ENCODE results near the gene CD164L2.

Gene CD164L2

DNA sequence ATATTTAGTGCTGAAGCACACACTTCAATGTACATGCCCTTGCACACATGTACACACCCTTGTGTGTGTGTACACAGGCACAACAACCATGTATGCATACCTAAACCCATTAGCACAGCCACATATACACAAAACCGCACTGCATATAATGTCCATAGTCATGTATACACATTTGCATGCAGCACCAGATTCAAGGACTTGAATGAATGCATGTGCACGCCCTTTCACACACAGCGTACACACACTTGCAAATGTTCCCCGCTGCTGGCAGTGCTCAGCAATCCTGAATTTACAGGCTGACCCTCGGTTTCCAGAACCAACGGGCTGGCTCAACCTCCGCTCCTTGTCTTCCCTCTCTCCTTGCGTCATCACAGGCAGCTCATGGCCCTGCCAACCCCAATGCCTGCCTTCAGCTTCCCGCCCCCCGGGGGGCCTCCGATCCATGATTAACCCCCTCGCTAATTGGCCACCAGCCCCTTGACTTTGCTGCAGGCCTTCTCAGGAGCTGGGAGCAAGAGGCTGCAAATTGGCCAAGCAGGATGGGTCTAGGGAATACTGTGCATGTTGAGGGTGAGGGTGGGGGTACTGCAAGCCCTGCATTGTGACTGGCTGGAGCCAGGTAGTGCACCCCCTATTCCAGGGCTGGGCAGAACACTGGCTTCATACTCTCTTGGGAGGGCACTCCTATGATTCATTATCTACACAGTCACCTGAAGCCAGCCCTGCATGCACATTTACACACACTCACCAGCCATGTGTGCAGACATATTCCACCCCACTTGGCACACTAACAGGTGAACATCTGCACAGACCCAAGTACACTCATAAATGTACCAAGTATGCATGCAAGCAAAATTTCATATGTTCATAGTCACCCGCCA is 17.2 kb upstream of the CD164L2 start:
- in situ Hi-C loops (cut with HindIII; ENCODE audit: low pct_unique_long_range_greater_than_20kb, low sequenced_read_pairs) = no loop called here
- no peak for TF ChIP-seq JUND (IDR thresholded peaks at IDR 0.05; ENCODE audit: low read depth)

DNA sequence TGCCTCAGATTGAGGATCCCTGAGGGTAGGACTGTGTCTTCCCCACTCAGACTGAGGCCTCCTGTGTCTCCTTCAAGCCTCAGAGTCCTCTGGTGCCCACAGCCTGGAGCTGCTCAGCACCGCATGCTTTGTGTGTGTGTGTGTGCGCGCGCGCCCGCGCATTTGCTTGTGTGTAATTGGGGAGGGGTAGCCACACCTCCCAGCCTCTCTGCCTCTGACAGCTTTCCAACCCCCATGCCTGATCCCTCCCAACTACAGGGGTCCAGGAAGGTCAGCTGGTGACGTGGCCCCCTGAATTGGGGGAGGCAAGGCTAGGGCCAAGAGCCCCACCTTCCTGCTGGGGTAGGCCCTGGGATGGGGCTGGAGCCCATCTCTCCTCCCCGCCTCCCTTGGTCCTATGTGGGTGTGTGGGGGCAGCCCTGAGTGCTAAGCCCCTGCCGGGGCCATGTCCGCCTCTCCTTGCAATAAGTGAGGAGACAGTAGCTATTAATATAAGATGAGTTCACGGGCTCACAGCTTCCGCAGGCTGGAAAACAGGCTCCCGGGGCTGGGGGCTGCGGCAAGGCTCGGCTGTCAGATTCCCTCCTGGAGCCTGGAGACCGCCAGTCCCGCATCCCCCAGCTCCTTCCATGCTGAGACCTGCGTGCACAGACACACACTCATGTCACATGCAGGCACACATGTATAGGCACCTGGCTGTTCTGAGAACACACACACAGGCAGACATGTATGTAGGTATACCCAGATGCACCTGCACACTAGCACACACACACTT is 16.3 kb upstream of the CD164L2 start:
- no peak for TF ChIP-seq JUND (IDR thresholded peaks at IDR 0.05; ENCODE audit: low read depth)
- DNase-seq (ENCODE audit: low read depth in 1 of 2, low spot score in 1 of 2) = no peak
- in situ Hi-C loops (cut with HindIII; ENCODE audit: low pct_unique_long_range_greater_than_20kb, low sequenced_read_pairs) = no loop called here

More for the DNA sequence above, 17.2 kb upstream of the CD164L2 start:
- DNase-seq (ENCODE audit: low read depth in 1 of 2, low spot score in 1 of 2) = no peak

DNA sequence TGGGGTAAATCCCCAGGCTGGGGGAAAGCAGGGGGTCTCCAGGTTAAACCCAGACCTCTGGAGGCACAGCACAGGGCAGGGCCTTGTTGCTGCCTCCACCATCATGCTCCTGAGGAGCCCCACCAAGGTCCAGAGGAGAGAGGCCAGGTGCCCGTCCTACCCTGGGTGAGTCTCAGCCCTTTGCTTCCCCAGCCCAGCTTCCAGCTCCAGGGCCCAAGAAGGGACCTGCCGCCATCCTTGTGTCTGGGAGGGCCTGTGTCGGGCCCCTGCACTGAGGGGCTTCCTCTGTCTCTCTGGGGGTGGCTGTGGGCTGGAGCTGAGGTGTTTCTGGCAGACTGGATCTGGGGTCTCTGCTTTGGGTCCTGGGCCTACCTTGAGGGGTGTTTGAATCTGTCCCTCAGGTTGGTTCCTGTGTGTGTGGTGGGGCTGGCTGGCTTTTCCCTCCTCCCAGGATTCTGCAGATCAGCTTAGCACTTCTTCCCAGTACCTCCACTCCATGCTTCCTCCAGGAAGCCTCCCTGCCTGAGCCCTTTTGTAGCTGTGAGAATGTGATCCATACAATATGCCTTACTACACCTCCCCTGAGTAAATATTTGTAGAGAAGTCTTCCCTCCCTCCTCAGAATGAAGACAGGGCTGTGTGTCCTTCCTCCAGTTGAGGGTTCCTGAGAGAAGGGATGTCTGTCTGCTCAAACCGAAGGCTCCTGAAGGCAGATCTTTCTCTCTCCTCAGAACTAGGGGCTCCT is 15.4 kb upstream of the CD164L2 start:
- in situ Hi-C loops (cut with HindIII; ENCODE audit: low pct_unique_long_range_greater_than_20kb, low sequenced_read_pairs) = no loop called here
- TF ChIP-seq JUND (IDR thresholded peaks at IDR 0.05; ENCODE audit: low read depth) = no peak
- peak in 1 of 2 experiments; percentile 52 for DNase-seq (ENCODE audit: low read depth in 1 of 2, low spot score in 1 of 2)

DNA sequence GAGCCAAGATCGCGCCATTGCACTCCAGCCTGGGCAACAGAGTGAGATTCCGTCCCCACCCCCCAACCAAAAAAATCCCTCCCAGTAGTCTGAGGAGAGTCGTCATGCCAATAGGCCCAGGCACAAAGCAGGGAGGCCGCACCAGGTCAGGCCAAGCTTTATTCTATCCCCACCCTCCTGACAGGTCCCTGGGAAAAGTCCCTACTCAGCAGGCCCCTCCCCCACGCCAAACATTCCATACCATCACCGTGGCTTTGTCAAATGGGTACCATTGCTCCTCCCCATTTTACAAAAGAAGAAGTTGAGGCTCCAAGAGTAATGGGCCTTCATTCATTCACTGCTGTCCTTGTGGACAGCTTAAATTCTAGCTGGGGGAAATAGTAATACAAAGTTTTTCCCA is 14.6 kb upstream of the CD164L2 start:
- TF ChIP-seq JUND (IDR thresholded peaks at IDR 0.05; ENCODE audit: low read depth) = no peak
- no peak for DNase-seq (ENCODE audit: low read depth in 1 of 2, low spot score in 1 of 2)
- in situ Hi-C loops (cut with HindIII; ENCODE audit: low pct_unique_long_range_greater_than_20kb, low sequenced_read_pairs) = no loop called here

DNA sequence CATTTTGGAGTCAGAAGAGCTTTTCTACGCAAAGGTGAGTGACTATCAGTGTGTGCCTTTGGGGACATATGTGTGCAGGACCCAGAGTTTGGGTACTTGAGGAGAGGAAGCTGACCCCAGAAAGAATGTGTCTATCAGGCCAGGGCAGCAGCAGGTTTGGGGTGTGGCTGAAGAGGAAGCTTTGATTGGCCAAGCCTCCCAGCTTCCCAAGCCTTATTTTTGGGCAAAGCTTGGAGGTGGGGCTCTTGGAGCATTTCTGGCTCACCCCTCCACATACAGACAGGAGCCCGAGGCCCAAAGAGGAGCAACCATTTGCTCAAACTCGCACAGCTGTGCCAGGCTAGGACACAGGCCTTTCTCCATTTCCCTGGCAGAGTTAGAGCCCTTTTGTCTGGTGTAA is 14.0 kb upstream of the CD164L2 start:
- TF ChIP-seq JUND (IDR thresholded peaks at IDR 0.05; ENCODE audit: low read depth) = no peak
- in situ Hi-C loops (cut with HindIII; ENCODE audit: low pct_unique_long_range_greater_than_20kb, low sequenced_read_pairs) = no loop called here
- DNase-seq (ENCODE audit: low read depth in 1 of 2, low spot score in 1 of 2) = no peak

- peak; percentile 59 to 77 for DNase-seq (ENCODE audit: low read depth in 1 of 2, low spot score in 1 of 2)
- no peak for TF ChIP-seq JUND (IDR thresholded peaks at IDR 0.05; ENCODE audit: low read depth)
- in situ Hi-C loops (cut with HindIII; ENCODE audit: low pct_unique_long_range_greater_than_20kb, low sequenced_read_pairs) = no loop called here
These were observed 12.5 kb upstream of the CD164L2 start for GRCh38 chr1:27395441-27396195.

GRCh38 chr1:27394925-27395324 is 11.8 kb upstream of the CD164L2 start:
- no peak for DNase-seq (ENCODE audit: low read depth in 1 of 2, low spot score in 1 of 2)
- no peak for TF ChIP-seq JUND (IDR thresholded peaks at IDR 0.05; ENCODE audit: low read depth)
- in situ Hi-C loops (cut with HindIII; ENCODE audit: low pct_unique_long_range_greater_than_20kb, low sequenced_read_pairs) = no loop called here

GRCh38 chr1:27394282-27394658 is 11.1 kb upstream of the CD164L2 start:
- in situ Hi-C loops (cut with HindIII; ENCODE audit: low pct_unique_long_range_greater_than_20kb, low sequenced_read_pairs) = no loop called here
- DNase-seq (ENCODE audit: low read depth in 1 of 2, low spot score in 1 of 2) = no peak
- TF ChIP-seq JUND (IDR thresholded peaks at IDR 0.05; ENCODE audit: low read depth) = no peak

GRCh38 chr1:27393641-27394281 is 10.6 kb upstream of the CD164L2 start:
- TF ChIP-seq JUND (IDR thresholded peaks at IDR 0.05; ENCODE audit: low read depth) = no peak
- in situ Hi-C loops (cut with HindIII; ENCODE audit: low pct_unique_long_range_greater_than_20kb, low sequenced_read_pairs) = no loop called here
- no peak for DNase-seq (ENCODE audit: low read depth in 1 of 2, low spot score in 1 of 2)

DNA sequence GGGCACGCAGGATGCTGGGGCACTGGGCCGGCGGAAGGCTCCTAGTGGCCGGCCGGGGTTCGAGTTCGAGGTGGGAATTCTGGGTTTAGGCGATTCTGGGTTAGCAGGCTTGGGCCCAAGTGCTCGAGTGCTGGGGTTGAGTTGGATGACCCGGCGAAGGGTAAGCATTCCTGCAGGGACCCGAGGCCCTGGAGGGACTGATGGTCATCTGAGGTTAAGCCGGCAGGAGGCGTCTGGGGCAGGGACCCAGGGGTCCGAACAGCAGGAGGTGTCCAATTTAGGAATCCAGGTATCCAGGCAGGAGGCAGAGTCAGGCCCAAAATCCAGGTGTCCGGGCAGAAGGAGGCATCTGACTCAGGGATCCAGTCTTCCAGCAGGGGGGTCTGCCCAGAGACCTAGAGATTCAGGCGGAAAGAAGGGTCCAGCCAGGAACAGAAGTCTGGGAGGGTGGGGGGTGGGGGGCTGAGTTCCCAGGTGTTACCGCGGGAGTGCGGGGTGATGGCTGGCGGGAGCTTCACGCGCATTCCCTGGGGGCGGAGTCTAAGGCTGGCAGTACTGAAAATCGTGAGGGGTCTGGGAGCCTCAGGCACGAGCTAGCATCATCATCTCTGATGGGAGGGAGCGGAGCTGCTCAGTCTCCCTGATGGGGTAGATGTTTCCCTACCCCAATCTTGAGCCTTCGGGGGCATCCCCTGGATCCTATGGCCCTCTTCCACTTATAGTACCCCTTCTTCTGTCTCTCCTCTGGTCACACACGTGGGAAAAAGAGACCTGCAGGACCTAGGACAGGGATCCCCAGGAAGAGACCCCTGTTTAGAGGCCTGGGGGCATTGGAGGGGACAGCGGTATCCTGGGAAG is 9.9 kb upstream of the CD164L2 start:
- in situ Hi-C loops (cut with HindIII; ENCODE audit: low pct_unique_long_range_greater_than_20kb, low sequenced_read_pairs) = no loop called here
- DNase-seq (ENCODE audit: low read depth in 1 of 2, low spot score in 1 of 2) = no peak
- no peak for TF ChIP-seq JUND (IDR thresholded peaks at IDR 0.05; ENCODE audit: low read depth)

Data from T47D (cell line).